Urothelium cell line (cell line): ENCODE results near the gene LRRC73.

Experiments
- DNase-seq: peaks from one replicate; pipeline ENCODE4 v3.0.0; 2011; ENCODE audit warnings: low spot score, mixed read lengths
- FAIRE-seq: peaks from 2 replicates; lab custom pipeline; 2011; peaks lifted over from hg19 to GRCh38; lab: Jason Lieb, UNC

Gene LRRC73

GRCh38 chr6:43493833-43494232 is 16.3 kb downstream of the LRRC73 start:
- DNase-seq (no peak), FAIRE-seq (no peak)

- no peak for DNase-seq
- FAIRE-seq: no peak
Measured at GRCh38 chr6:43493230-43493629, 16.9 kb downstream of the LRRC73 start.

GRCh38 chr6:43492673-43493072 is 17.5 kb downstream of the LRRC73 start:
- FAIRE-seq: no peak

GRCh38 chr6:43491750-43492661 is 18.1 kb downstream of the LRRC73 start:
- FAIRE-seq: no peak
- peak; percentile 63 for DNase-seq

More at GRCh38 chr6:43492673-43493072, 17.5 kb downstream of the LRRC73 start:
- no peak for DNase-seq

GRCh38 chr6:43490523-43490939 is 19.6 kb downstream of the LRRC73 start:
- no peak for DNase-seq
- no peak for FAIRE-seq

- no peak for FAIRE-seq
- DNase-seq: no peak
Measured at GRCh38 chr6:43489277-43490072, 20.7 kb downstream of the LRRC73 start.

GRCh38 chr6:43488667-43489276 is 21.4 kb downstream of the LRRC73 start:
- no peak for DNase-seq
- FAIRE-seq: no peak

- no peak for DNase-seq
- no peak for FAIRE-seq
Measured at GRCh38 chr6:43481591-43482236, 28.4 kb downstream of the LRRC73 start.

- DNase-seq (no peak), FAIRE-seq (no peak)
Measured at GRCh38 chr6:43481075-43481474, 29.1 kb downstream of the LRRC73 start.

- FAIRE-seq: no peak
Measured at GRCh38 chr6:43478008-43478372, 32.2 kb downstream of the LRRC73 start.

GRCh38 chr6:43477235-43478007 is 32.7 kb downstream of the LRRC73 start, which contains the start of gene TJAP1:
TJAP1 (plus strand) TSS chr6:43477570; CDS start chr6:43499002, 21,432 bp downstream.
- peak; percentile 97 for DNase-seq
- FAIRE-seq: peak; percentile 94

More at GRCh38 chr6:43478008-43478372, 32.2 kb downstream of the LRRC73 start:
- DNase-seq: no peak

GRCh38 chr6:43476746-43477145 is 33.4 kb downstream of the LRRC73 start:
- no peak for DNase-seq
- no peak for FAIRE-seq

- DNase-seq (no peak), FAIRE-seq (no peak)
Measured at GRCh38 chr6:43475516-43475915, 34.6 kb downstream of the LRRC73 start.

GRCh38 chr6:43472515-43472914 is 37.6 kb downstream of the LRRC73 start:
- no peak for DNase-seq
- no peak for FAIRE-seq

- no peak for DNase-seq
- no peak for FAIRE-seq
Measured at GRCh38 chr6:43471399-43471798, 38.7 kb downstream of the LRRC73 start.

- FAIRE-seq: no peak
- DNase-seq: no peak
Measured at GRCh38 chr6:43469947-43470346, 40.2 kb downstream of the LRRC73 start.

GRCh38 chr6:43468748-43469681 is 41.1 kb downstream of the LRRC73 start:
- FAIRE-seq (no peak), DNase-seq (no peak)

GRCh38 chr6:43468240-43468639 is 41.9 kb downstream of the LRRC73 start:
- DNase-seq (no peak), FAIRE-seq (no peak)

GRCh38 chr6:43467752-43468151 is 42.4 kb downstream of the LRRC73 start:
- no peak for DNase-seq
- FAIRE-seq: no peak
